Common myeloid progenitor, CD34-positive (primary cell): Measurements from ENCODE around the gene IL17RC.

ENCODE experiments used
- CTCF ChIA-PET: fragments of 350-600 bp; sonication (Branson Sonifier 250); formaldehyde crosslinking; loops from one replicate; lab custom pipeline; 2021; ENCODE audit warnings: antibody characterized with exemption; lab: Charles Lee
- POLR2A ChIA-PET: fragments of 350-600 bp; sonication (Branson Sonifier 250); formaldehyde crosslinking; loops from one replicate; lab custom pipeline; 2021; ENCODE audit warnings: antibody characterized with exemption; lab: Charles Lee
- DNase-seq, 3 donors: peaks; one replicate each; pipeline versions ENCODE4 v3.0.0 to v3.0.0-alpha.2; 2013
- H3K27ac ChIP-seq, 2 experiments: 1 replicate in 1 of 2; 2 replicates in 1 of 2; pipeline ENCODE4 v1.7.0; 2013; ENCODE audit warnings: inconsistent platforms in 2 of 2, low read length in 2 of 2, mild to moderate bottlenecking in 2 of 2, low read depth in 1 of 2, moderate library complexity in 1 of 2; ENCODE audit not compliant: severe bottlenecking in 2 of 2, insufficient read depth in 1 of 2, poor library complexity in 1 of 2
- H3K27me3 ChIP-seq, 5 experiments: replicated peaks in 2 of 5; 1 replicate in 3 of 5; 2 replicates in 2 of 5; pipeline versions ENCODE4 v1.6.1 to v1.7.0; 2013; ENCODE audit warnings: low read length in 4 of 5, mild to moderate bottlenecking in 2 of 5, moderate library complexity in 2 of 5, inconsistent platforms in 1 of 5; ENCODE audit not compliant: insufficient read depth in 5 of 5, control insufficient read depth in 4 of 5
- H3K36me3 ChIP-seq, 4 experiments: 1 replicate in 2 of 4; 2 replicates in 2 of 4; pipeline versions ENCODE4 v1.6.1 to v1.7.0; 2013; ENCODE audit warnings: low read length in 3 of 4, control low read depth in 1 of 4, mild to moderate bottlenecking in 1 of 4; ENCODE audit not compliant: control insufficient read depth in 4 of 4, insufficient read depth in 4 of 4
- H3K4me1 ChIP-seq, 4 experiments: 1 replicate in 3 of 4; 2 replicates in 1 of 4; pipeline versions ENCODE4 v1.6.1 to v1.7.1; 2013; ENCODE audit warnings: low read length in 3 of 4, mild to moderate bottlenecking in 3 of 4, control low read depth in 1 of 4, inconsistent platforms in 1 of 4, moderate library complexity in 1 of 4; ENCODE audit not compliant: control insufficient read depth in 4 of 4, insufficient read depth in 4 of 4; ENCODE audit errors: control extremely low read depth in 1 of 4
- H3K4me3 ChIP-seq, 7 experiments: 1 replicate in 4 of 7; 2 replicates in 3 of 7; pipeline versions ENCODE4 v1.5.1 to v1.7.0; 2013; ENCODE audit warnings: mild to moderate bottlenecking in 7 of 7, low read length in 6 of 7, moderate library complexity in 6 of 7, inconsistent platforms in 2 of 7, low read depth in 2 of 7, control low read depth in 1 of 7; ENCODE audit not compliant: insufficient read depth in 4 of 7, control insufficient read depth in 1 of 7; ENCODE audit errors: extremely low read depth in 1 of 7
- H3K9me3 ChIP-seq, 5 experiments: 1 replicate in 4 of 5; 2 replicates in 1 of 5; pipeline versions ENCODE4 v1.6.1 to v1.7.1; 2013; ENCODE audit warnings: low read length in 4 of 5, mild to moderate bottlenecking in 2 of 5, inconsistent platforms in 1 of 5, low read depth in 1 of 5, moderate library complexity in 1 of 5; ENCODE audit not compliant: control insufficient read depth in 4 of 5, insufficient read depth in 2 of 5; ENCODE audit errors: control extremely low read depth in 1 of 5
- WGBS: methylation state at CpG from one replicate; pipeline ENCODE4 v1.1.5; 2013; ENCODE audit not compliant: insufficient coverage; 5-methylcytosine and 5-hydroxymethylcytosine counted together

Gene IL17RC

DNA sequence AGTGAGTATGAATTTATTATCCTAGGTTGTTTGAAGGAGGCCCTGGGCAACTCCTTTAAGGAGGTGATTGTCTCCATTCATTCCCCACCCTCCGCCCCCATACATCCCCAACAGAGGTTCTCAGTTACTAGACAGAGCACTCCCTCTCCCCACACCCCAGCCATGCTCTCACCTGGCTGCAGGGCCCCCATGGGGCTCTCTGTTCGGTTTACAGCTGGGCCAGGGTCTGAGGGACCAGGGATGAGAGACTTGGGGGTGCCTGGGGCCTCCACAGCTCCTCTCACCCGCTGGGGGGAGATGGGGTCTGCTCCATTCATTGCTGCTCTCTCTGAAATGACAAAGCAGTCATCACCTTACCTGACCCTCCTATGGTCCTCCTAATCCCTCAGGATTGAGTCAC, 31.7 kb downstream of the IL17RC start:
- no peak for DNase-seq
- CTCF ChIA-PET: interaction anchor here (3.0 kb wide), 1 partner anchor 15 kb away, joined by 15 read pairs; the partner anchor contains the start of gene CRELD1
- no peaks in the 10 kb centered on the region for H3K27me3 ChIP-seq
- no peak overlapping the region for H3K27ac ChIP-seq
- H3K36me3 ChIP-seq: peaks cover 0 to 41% (median 16%) of the 10 kb centered on the region in 4 experiments
- peaks cover 9 to 39% (median 20%) of the 10 kb centered on the region in 4 experiments for H3K4me1 ChIP-seq
- POLR2A ChIA-PET: no interaction called here
- H3K9me3 ChIP-seq: no peaks in the 10 kb centered on the region
- H3K4me3 ChIP-seq: no peak overlapping the region
- 100% methylated on average over 1 of the region's 3 CpGs for WGBS

- Histone ChIP-seq H3K9me3 (no peaks in the 10 kb centered on the region), H3K36me3 (peaks cover 0 to 36% (median 13%) of the 10 kb centered on the region in 4 experiments), H3K27ac (no peak overlapping the region), H3K4me3 (no peak overlapping the region), H3K4me1 (peaks cover 9 to 39% (median 21%) of the 10 kb centered on the region in 4 experiments), H3K27me3 (no peaks in the 10 kb centered on the region)
- ChIA-PET CTCF (interaction anchor here (1.0 to 3.0 kb wide), 3 partner anchors 16 to 234 kb away, joined by 3 to 15 read pairs (median 5); partner anchors contain the start of gene CRELD1), POLR2A (no interaction called here)
- WGBS: 98% methylated on average over 7 of the region's 7 CpGs
- no peak for DNase-seq
Observed at GRCh38 chr3:9949115-9949514, 32.2 kb downstream of the IL17RC start.

- WGBS: 100% methylated on average over 8 of the region's 9 CpGs
- Histone ChIP-seq H3K4me3 (no peak overlapping the region), H3K4me1 (peaks cover 9 to 38% (median 22%) of the 10 kb centered on the region in 4 experiments), H3K27ac (no peak overlapping the region), H3K27me3 (no peaks in the 10 kb centered on the region), H3K36me3 (peaks cover 0 to 31% (median 12%) of the 10 kb centered on the region in 4 experiments), H3K9me3 (no peaks in the 10 kb centered on the region)
- CTCF ChIA-PET: interaction anchor here (0.8 to 3.0 kb wide), 4 partner anchors 14 to 234 kb away, joined by 3 to 15 read pairs (median 4); partner anchors contain the start of gene CRELD1
- POLR2A ChIA-PET: no interaction called here
- DNase-seq: no peak
Observed at GRCh38 chr3:9949626-9950025, 32.7 kb downstream of the IL17RC start.

DNA sequence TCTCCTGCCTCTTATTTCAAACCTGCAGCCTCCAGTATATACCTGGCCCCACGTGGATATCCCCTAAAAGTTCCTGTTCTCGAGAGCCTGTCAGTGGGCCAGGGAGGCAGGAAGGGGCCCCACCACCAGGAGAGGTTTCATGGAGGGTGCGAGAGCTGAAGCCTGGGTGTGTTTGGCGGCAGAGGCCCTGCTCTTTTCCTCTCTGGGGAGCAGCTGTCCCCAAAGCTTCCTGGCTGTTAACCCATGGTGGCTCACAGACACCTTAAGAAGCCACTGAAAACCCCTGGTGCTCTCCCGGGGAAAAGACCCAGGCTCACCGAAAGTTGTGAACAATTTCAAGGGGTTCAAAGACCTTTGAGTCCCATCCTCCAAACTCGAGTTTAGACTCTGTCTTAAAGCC, 34.2 kb downstream of the IL17RC start:
- ChIA-PET CTCF (interaction anchor here (0.6 to 2.3 kb wide), 4 partner anchors 11 to 65 kb away, joined by 3 to 12 read pairs (median 3); partner anchors contain the start of gene CRELD1), POLR2A (interaction anchor here (0.7 to 1.5 kb wide), 2 partner anchors 18 to 54 kb away, joined by 3 to 5 read pairs; partner anchors contain the start of gene CRELD1)
- H3K36me3 ChIP-seq: peaks cover 0 to 27% (median 11%) of the 10 kb centered on the region in 4 experiments
- peaks cover 4 to 30% (median 22%) of the 10 kb centered on the region in 4 experiments for H3K4me1 ChIP-seq
- no peaks in the 10 kb centered on the region for H3K9me3 ChIP-seq
- peak overlapping the region in 1 of 2 experiments; percentile 51 for H3K27ac ChIP-seq
- no peaks in the 10 kb centered on the region for H3K27me3 ChIP-seq
- 0% methylated on average over 5 of the region's 7 CpGs for WGBS
- DNase-seq: peak in 2 of 3 donors; percentile 18 to 28
- H3K4me3 ChIP-seq: peak overlapping the region in 6 of 7 experiments; percentile 63 to 92 (median 82)

DNA sequence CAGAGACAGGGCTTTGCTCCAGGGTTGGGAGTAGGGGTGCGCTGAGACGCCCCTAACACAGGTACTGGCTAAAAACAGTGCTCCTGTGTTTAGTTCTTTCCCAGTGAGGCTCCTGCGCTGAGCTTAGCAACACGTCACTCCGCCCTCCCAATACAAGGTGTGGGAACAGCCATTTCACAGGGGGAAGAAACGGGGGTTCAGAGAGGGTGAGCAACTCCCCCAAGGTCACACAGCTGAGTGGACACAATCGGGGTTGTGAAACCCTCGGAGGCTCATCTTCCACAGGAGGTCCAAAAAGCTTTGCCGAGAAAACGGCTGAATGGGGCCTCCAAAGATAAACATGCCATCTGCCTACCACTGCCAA, 34.7 kb downstream of the IL17RC start:
- H3K36me3 ChIP-seq: peaks cover 0 to 23% (median 11%) of the 10 kb centered on the region in 4 experiments
- peak overlapping the region; percentile 58 to 92 (median 80) for H3K4me3 ChIP-seq
- peak overlapping the region in 1 of 2 experiments; percentile 51 for H3K27ac ChIP-seq
- no peaks in the 10 kb centered on the region for H3K9me3 ChIP-seq
- H3K4me1 ChIP-seq: peaks cover 4 to 28% (median 21%) of the 10 kb centered on the region in 4 experiments
- no peaks in the 10 kb centered on the region for H3K27me3 ChIP-seq
- peak in 1 of 3 donors; percentile 11 for DNase-seq
- CTCF ChIA-PET: interaction anchor here (0.6 to 2.3 kb wide), 4 partner anchors 11 to 65 kb away, joined by 3 to 12 read pairs (median 3); partner anchors contain the start of gene CRELD1
- POLR2A ChIA-PET: interaction anchor here (1.5 kb wide), 1 partner anchor 18 kb away, joined by 5 read pairs; the partner anchor contains the start of gene CRELD1
- WGBS: 10% methylated on average over 10 of the region's 10 CpGs

- peak; percentile 43 to 80 (median 71) for DNase-seq
- 0% methylated on average over 35 of the region's 52 CpGs for WGBS
Observed at GRCh38 chr3:9951962-9952805, 35.3 kb downstream of the IL17RC start, which contains the start of gene PRRT3. Gene PRRT3, minus strand, starts transcription at chr3:9952408. Its CDS starts 2,293 bp downstream, at chr3:9950115.

More at GRCh38 chr3:9951962-9952805, 35.3 kb downstream of the IL17RC start, which contains the start of gene PRRT3:
- ChIA-PET CTCF (interaction anchor here (1.2 to 2.3 kb wide), 2 partner anchors 10 to 19 kb away, joined by 3 to 12 read pairs; partner anchors contain the start of gene CRELD1), POLR2A (interaction anchor here (0.6 to 1.5 kb wide), 3 partner anchors 19 to 111 kb away, joined by 3 to 5 read pairs (median 3); partner anchors contain the start of gene CRELD1)
- Histone ChIP-seq H3K4me1 (peaks cover 4 to 24% (median 21%) of the 10 kb centered on the region in 4 experiments), H3K4me3 (peak within 1 kb of the TSS; percentile 58 to 92 (median 80)), H3K27me3 (no peaks in the 10 kb centered on the region), H3K27ac (peak within 1 kb of the TSS in 1 of 2 experiments; percentile 51), H3K9me3 (no peaks in the 10 kb centered on the region), H3K36me3 (peaks cover 0 to 18% (median 11%) of the 10 kb centered on the region in 4 experiments)
